Esophagus (tissue), 2 donors: ENCODE measurements around the gene ATP1A2. TPM values are rescaled to one million over a fixed set of nuclear protein-coding genes. Genes with fewer than 3 reads are reported as not detected.
A peak's percentile ranks its signal among the peaks of the same experiment; 100 is the strongest.
"Not testable (repeated sequence)": the region's sequence is repeated elsewhere in the genome, so short reads cannot be mapped to it uniquely, and the experiment has no call there.

ENCODE experiments used
- H3K27ac ChIP-seq, 2 donors: one replicate each; pipeline ENCODE4 v1.5.1; 2013; ENCODE audit warnings: low read depth in 2 of 2, mild to moderate bottlenecking in 2 of 2, inconsistent platforms in 1 of 2, low read length in 1 of 2, moderate library complexity in 1 of 2
- H3K27me3 ChIP-seq, 2 donors: one replicate each; pipeline ENCODE4 v1.6.1; 2013; ENCODE audit warnings: low read length in 2 of 2, control low read depth in 1 of 2, mild to moderate bottlenecking in 1 of 2; ENCODE audit not compliant: insufficient read depth in 2 of 2, control insufficient read depth in 1 of 2
- H3K36me3 ChIP-seq, 2 donors: one replicate each; pipeline ENCODE4 v1.6.1; 2013; ENCODE audit warnings: low read length in 1 of 2; ENCODE audit not compliant: control insufficient read depth in 2 of 2, insufficient read depth in 2 of 2
- H3K4me1 ChIP-seq, 2 donors: one replicate each; pipeline ENCODE4 v1.6.1; 2013; ENCODE audit warnings: low read length in 1 of 2; ENCODE audit not compliant: control insufficient read depth in 2 of 2, insufficient read depth in 2 of 2
- H3K4me3 ChIP-seq, 2 donors: one replicate each; pipeline ENCODE4 v1.5.1; 2013; ENCODE audit warnings: low read length in 2 of 2, mild to moderate bottlenecking in 2 of 2, low read depth in 1 of 2, moderate library complexity in 1 of 2
- H3K9me3 ChIP-seq, 2 donors: one replicate each; pipeline ENCODE4 v1.6.1; 2013; ENCODE audit warnings: mild to moderate bottlenecking in 2 of 2, low read depth in 1 of 2, low read length in 1 of 2, moderate library complexity in 1 of 2; ENCODE audit not compliant: control insufficient read depth in 2 of 2, insufficient read depth in 1 of 2
- WGBS, 2 donors: extraction: QIAGEN DNeasy Blood & Tissue Kit; methylation state at CpG; one replicate each; pipeline ENCODE4 v1.1.7; 2013; 5-methylcytosine and 5-hydroxymethylcytosine counted together
- polyA plus RNA-seq, 2 donors: library from polyadenylated mRNA; stranded (reverse); fragments of 200-250 nt; gene quantifications; one replicate each; pipeline ENCODE4 v1.2.3, GENCODE V29; 2013
- donor health status: healthy with polysubstance abuse.
- donor health status: Bipolar disorder and iron deficiency.

Gene ATP1A2
- polyA plus RNA-seq, 2 donors: 3.4 to 4.3 TPM

DNA sequence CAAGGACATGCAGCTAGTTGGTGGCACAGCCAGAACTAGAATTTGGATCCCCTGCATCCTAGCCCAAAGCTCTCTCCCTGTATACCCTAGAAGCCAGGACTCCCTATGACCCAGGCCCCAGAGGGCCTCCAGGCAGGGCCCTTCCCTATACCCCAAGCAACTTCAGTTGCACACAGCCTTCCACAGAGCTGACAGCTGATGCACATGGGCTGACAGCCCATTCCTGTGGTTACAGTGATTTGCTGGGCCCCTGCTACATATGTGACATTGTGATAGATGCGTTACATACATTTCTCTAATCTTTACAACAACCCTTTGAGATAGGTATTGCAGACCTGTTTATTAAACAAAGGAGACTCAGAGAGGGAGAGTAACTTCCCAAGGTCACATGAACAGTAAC is 5.8 kb downstream of the ATP1A2 start:
- Histone ChIP-seq H3K4me1 (peaks cover 0 to 8% of the 10 kb centered on the region in 2 donors), H3K36me3 (peaks cover 0 to 2% of the 10 kb centered on the region in 2 donors), H3K9me3 (no peaks in the 10 kb centered on the region), H3K27ac (no peak overlapping the region), H3K4me3 (no peak overlapping the region), H3K27me3 (no peaks in the 10 kb centered on the region)
- 77 to 85% methylated on average over 1 of the region's 1 CpG for WGBS, 2 donors

DNA sequence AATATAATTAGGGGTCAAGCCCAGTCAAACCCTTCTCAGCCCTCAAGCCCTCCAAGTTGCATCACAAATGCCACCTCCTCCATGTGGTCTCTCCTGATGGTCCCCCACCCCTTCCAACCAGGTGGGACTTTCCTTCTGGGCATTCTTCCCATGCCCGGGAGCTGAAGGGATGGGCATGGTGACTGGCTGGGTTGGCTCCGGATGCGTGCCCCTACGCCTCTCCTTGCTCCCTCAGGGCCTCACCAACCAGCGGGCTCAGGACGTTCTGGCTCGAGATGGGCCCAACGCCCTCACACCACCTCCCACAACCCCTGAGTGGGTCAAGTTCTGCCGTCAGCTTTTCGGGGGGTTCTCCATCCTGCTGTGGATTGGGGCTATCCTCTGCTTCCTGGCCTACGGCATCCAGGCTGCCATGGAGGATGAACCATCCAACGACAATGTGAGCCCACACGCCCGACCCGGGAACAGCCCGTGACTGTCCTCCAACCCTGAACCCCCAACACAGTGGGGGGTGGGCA is 7.5 kb downstream of the ATP1A2 start:
- Histone ChIP-seq H3K9me3 (no peaks in the 10 kb centered on the region), H3K4me3 (no peak overlapping the region), H3K27me3 (no peaks in the 10 kb centered on the region), H3K27ac (no peak overlapping the region), H3K36me3 (peaks cover 0 to 2% of the 10 kb centered on the region in 2 donors), H3K4me1 (peaks cover 0 to 8% of the 10 kb centered on the region in 2 donors)
- WGBS, 2 donors: 68 to 74% methylated on average over 15 to 16 of the region's 16 CpGs

DNA sequence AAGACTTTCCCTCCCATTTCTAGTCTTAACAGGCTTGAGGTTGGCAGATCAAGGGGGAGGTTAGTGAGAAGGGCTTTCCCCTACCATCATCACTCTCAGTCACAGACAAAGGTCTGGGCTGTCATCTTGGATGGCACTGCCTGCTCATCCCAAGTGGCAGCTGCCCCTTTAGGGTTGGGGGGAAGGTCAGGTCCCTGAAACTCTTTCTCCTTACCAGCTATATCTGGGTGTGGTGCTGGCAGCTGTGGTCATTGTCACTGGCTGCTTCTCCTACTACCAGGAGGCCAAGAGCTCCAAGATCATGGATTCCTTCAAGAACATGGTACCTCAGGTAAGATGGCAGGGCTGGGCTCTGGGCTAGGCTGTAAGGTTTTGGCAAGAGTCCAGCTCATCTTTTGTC is 8.2 kb downstream of the ATP1A2 start:
- peak overlapping the region in 1 of 2 donors; percentile 27 for H3K27ac ChIP-seq
- H3K9me3 ChIP-seq: no peaks in the 10 kb centered on the region
- H3K36me3 ChIP-seq: peaks cover 0 to 2% of the 10 kb centered on the region in 2 donors

DNA sequence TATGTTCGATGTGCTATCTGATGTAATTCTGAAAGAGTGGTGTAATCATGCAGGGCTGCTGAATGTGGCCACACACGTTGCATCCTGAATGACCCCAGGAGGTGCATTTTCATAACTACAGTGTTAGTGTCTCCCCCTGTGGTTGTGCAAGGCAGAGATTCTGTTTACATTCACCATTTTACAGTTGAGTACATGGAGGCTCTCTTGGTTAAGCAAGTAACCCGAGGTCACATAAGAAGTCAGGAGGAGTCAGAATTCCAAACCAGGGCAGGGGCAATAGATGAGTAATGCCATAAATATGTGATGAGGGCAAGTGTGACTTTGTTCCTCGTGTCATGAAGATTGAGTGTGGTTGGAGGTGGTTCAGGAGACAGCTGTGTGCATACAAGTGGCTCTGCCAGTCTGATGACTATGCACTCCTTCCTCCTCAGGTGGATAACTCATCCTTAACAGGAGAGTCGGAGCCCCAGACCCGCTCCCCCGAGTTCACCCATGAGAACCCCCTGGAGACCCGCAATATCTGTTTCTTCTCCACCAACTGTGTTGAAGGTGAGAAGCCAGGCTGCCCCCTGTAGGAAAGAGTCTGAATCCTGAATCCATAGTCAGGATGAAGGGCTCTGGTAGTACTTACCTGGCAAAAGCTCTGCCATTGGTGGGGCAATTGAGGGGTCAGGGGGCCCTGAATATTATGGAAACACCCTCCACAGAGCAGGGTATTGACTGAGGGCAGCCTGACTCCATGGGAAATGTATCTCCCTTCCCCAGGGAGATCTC is 9.3 kb downstream of the ATP1A2 start:
- Histone ChIP-seq H3K36me3 (peaks cover 0 to 2% of the 10 kb centered on the region in 2 donors), H3K27ac (peak overlapping the region; percentile 25 to 48), H3K27me3 (no peaks in the 10 kb centered on the region), H3K9me3 (no peaks in the 10 kb centered on the region), H3K4me1 (peaks cover 0 to 8% of the 10 kb centered on the region in 2 donors), H3K4me3 (no peak overlapping the region)
- WGBS, 2 donors: 51 to 52% methylated on average over 7 to 8 of the region's 8 CpGs

More for the DNA sequence above, 8.2 kb downstream of the ATP1A2 start:
- peaks cover 0 to 8% of the 10 kb centered on the region in 2 donors for H3K4me1 ChIP-seq
- H3K4me3 ChIP-seq: no peak overlapping the region
- no peaks in the 10 kb centered on the region for H3K27me3 ChIP-seq

DNA sequence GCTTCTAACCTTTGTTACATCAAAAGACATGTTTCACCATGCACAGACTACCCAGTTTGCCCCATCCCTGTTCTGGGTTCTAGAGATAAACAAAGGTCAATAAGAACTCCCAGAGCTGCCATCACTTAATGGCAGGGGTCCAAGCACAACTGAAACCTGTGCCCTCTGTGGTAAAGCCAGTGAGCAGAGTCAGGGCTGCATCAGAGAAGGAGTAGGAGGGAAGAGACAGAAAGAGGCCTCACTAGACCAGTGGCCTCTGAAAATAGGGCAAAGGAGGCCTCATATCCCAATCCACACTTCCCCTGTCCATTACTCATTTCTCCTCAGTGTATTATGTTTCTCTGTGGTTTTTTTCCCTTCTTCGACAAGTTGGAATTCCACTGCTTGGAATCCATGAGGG is 10.2 kb downstream of the ATP1A2 start:
- peaks cover 0 to 10% of the 10 kb centered on the region in 2 donors for H3K4me1 ChIP-seq
- H3K36me3 ChIP-seq: peaks cover 0 to 2% of the 10 kb centered on the region in 2 donors
- H3K9me3 ChIP-seq: no peaks in the 10 kb centered on the region
- H3K27ac ChIP-seq: peak overlapping the region in 1 of 2 donors; percentile 48
- no peak overlapping the region for H3K4me3 ChIP-seq
- 82 to 92% methylated on average over 1 of the region's 1 CpG for WGBS, 2 donors
- H3K27me3 ChIP-seq: no peaks in the 10 kb centered on the region

DNA sequence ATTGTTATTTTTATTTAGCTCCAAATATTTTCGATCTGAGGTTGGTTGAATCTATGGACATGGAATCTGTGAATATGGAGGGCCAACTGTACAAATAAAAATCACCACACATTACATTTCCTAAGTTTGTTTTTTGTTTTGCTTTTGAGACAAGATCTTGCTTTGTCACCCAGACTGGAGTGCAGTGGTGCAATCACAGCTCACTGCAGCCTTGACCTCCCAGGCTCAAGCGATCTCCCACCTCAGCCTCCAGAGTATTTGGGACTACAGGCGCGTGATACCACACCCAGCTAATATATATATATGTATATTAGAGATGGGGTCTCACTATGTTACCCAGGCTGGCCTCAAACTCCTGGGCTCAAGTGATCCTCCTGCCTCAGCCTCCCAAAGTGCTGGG is 10.8 kb downstream of the ATP1A2 start:
- not testable (repeated sequence) for H3K36me3 ChIP-seq
- WGBS, 2 donors: 72 to 83% methylated on average over 4 of the region's 4 CpGs

DNA sequence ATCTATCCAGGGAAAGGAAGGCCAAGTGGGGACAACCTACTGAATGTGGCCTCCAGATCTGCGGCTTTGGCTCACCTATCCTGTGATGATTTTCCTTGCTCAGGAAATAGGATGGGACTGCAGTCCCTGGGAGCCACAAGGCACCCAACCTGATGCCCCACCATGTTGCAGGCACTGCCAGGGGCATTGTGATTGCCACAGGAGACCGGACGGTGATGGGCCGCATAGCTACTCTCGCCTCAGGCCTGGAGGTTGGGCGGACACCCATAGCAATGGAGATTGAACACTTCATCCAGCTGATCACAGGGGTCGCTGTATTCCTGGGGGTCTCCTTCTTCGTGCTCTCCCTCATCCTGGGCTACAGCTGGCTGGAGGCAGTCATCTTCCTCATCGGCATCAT is 11.8 kb downstream of the ATP1A2 start:
- 91 to 95% methylated on average over 9 of the region's 9 CpGs for WGBS, 2 donors
- H3K27ac ChIP-seq: peak overlapping the region in 1 of 2 donors; percentile 43

More for the DNA sequence above, 10.8 kb downstream of the ATP1A2 start:
- not testable (repeated sequence) for H3K27ac ChIP-seq, H3K27me3 ChIP-seq, H3K9me3 ChIP-seq, H3K4me3 ChIP-seq
- peaks cover 0 to 11% of the 10 kb centered on the region in 2 donors for H3K4me1 ChIP-seq

GRCh38 chr1:160127865-160128523 is 12.4 kb downstream of the ATP1A2 start:
- Histone ChIP-seq H3K9me3 (no peaks in the 10 kb centered on the region), H3K27ac (no peak overlapping the region), H3K4me1 (peaks cover 0 to 10% of the 10 kb centered on the region in 2 donors), H3K27me3 (no peaks in the 10 kb centered on the region), H3K36me3 (peaks cover 0 to under 1% of the 10 kb centered on the region in 2 donors), H3K4me3 (no peak overlapping the region)
- 61 to 62% methylated on average over 7 of the region's 7 CpGs for WGBS, 2 donors

More for the DNA sequence above, 11.8 kb downstream of the ATP1A2 start:
- Histone ChIP-seq H3K4me1 (peaks cover 0 to 11% of the 10 kb centered on the region in 2 donors), H3K27me3 (no peaks in the 10 kb centered on the region), H3K4me3 (no peak overlapping the region), H3K36me3 (peaks cover 0 to 2% of the 10 kb centered on the region in 2 donors), H3K9me3 (no peaks in the 10 kb centered on the region)

DNA sequence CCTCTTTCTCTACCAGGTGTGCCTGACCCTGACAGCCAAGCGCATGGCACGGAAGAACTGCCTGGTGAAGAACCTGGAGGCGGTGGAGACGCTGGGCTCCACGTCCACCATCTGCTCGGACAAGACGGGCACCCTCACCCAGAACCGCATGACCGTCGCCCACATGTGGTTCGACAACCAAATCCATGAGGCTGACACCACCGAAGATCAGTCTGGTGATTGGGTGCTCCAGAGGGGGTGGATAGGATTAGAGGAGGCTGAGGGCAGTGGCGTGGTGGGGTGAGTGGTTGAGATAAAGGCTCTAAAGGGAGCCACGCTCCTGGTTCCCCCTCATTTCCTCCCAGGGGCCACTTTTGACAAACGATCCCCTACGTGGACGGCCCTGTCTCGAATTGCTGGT is 13.1 kb downstream of the ATP1A2 start:
- no peaks in the 10 kb centered on the region for H3K36me3 ChIP-seq
- peaks cover 0 to 7% of the 10 kb centered on the region in 2 donors for H3K4me1 ChIP-seq
- H3K4me3 ChIP-seq: no peak overlapping the region
- 90 to 96% methylated on average over 17 to 18 of the region's 18 CpGs for WGBS, 2 donors
- H3K9me3 ChIP-seq: no peaks in the 10 kb centered on the region
- no peak overlapping the region for H3K27ac ChIP-seq
- H3K27me3 ChIP-seq: no peaks in the 10 kb centered on the region
